WI38 (cell line): Measurements from ENCODE around the gene TACC3.

Source experiments
- H3K4me3 ChIP-seq: 2 replicates; pipeline ENCODE4 v1.5.1; 2011; ENCODE audit warnings: low read depth, mild to moderate bottlenecking, control low read depth, low read length
- TF ChIP-seq, protein P1 (sequence below): IDR thresholded peaks from 2 replicates; pipeline ENCODE4 v1.5.1; 2012; ENCODE audit warnings: low read depth, mild to moderate bottlenecking, control low read depth, low read length

TACC3 gene

DNA sequence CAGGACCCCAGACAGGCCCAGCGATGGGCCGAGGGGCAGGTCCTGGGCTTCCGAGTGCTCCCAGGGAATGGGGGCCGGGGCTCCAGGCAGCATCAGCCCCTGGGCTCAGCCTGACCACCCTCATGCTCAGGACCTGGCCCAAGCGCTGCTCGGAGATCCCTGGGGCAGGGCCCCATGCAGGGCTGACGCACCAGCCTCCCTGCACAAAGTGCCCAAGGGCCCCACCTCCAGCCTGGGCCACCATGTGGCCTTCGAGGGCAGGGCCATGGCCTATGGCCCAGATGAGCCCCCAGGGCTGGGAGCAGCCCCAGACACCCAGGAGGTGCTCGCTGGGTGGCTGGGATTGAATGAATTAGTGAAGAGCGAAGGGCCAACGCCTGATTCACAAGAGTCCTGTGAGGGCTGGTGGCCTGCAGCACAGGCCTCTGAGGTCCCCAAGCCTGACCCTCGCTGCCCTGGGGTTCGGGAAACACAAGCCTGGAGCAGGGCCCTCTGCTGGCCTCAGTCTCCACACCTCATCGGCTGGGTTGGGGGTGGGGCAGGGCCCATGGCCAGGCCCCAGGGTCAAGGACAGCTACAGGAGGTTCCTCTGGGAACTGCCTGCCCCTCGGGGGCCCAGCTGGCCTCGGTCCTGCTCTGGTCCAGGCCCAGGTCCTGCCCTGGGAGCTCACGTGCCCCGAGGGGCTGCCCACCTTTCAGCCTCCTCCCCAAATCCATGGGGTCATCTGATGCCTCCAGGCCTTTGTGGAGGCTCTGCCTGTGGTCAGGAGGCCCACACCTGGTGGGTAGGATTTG, 58.5 kb downstream of the TACC3 start:
- H3K4me3 ChIP-seq, result no peak overlapping the region
- TF ChIP-seq, protein P1, sequence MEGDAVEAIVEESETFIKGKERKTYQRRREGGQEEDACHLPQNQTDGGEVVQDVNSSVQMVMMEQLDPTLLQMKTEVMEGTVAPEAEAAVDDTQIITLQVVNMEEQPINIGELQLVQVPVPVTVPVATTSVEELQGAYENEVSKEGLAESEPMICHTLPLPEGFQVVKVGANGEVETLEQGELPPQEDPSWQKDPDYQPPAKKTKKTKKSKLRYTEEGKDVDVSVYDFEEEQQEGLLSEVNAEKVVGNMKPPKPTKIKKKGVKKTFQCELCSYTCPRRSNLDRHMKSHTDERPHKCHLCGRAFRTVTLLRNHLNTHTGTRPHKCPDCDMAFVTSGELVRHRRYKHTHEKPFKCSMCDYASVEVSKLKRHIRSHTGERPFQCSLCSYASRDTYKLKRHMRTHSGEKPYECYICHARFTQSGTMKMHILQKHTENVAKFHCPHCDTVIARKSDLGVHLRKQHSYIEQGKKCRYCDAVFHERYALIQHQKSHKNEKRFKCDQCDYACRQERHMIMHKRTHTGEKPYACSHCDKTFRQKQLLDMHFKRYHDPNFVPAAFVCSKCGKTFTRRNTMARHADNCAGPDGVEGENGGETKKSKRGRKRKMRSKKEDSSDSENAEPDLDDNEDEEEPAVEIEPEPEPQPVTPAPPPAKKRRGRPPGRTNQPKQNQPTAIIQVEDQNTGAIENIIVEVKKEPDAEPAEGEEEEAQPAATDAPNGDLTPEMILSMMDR, result no peak

DNA sequence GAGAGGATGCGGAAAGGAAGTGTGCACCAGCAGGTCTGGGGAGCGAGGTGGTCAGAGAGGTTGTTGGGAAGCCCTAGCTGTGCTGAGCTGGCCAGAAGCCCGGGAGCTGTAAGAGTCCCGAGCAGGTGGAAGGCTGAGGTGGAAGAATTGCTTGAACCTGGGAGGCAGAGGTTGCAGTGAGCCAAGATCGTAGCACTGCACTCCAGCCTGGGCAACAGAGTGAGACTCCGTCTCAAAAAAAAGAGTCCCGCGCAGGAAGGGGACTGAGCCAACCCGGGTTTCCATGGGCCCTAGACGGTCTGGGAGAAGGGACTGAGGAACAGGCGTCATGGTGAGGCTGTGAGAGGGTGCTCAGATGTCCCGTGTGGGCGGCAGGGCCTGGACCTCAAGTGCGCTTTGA, 59.1 kb downstream of the TACC3 start:
- no peak overlapping the region for H3K4me3 ChIP-seq
- TF ChIP-seq, protein P1, result no peak

DNA sequence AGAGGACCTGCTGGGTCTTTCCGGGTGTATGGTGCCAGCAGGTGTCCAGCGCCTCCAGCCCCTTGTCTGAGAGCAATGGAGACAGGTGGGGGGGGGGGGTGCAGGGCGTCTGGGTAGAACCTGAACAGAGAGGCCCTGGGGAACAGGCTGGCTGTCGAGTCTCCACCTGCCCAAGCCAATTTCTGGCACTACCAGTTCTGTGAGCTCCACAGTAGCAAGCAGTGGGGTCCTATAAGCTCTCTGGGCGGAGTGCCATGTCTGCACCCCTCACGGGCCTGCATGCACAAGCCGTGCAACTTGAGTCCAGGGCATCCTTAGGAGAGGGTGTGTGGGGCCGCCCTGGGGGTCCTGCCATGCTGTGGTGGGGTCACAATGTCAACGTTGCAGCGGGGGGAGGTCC, 61.7 kb downstream of the TACC3 start:
- TF ChIP-seq, protein P1, result no peak
- no peak overlapping the region for H3K4me3 ChIP-seq

DNA sequence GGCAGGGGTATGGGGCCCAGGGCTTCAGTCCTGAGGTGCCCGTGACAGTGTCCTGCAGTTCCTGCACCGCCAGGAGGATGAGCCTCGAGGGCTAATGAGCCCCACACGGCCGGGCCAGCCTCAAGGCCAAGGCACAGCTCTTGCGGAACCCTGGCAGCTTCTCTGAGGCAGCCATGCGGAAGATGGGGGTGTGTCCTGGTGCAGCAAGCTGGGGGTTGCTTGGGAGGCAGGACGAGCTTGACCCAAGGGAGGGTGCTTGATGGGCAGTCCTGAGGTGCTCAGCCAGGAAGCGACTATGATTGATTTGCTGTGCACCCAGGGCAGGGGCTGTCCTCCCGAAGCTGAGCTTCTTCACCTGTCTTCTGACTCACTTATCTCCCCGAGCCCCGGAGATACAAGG, 62.6 kb downstream of the TACC3 start:
- TF ChIP-seq, protein P1, result no peak
- H3K4me3 ChIP-seq, result no peak overlapping the region

DNA sequence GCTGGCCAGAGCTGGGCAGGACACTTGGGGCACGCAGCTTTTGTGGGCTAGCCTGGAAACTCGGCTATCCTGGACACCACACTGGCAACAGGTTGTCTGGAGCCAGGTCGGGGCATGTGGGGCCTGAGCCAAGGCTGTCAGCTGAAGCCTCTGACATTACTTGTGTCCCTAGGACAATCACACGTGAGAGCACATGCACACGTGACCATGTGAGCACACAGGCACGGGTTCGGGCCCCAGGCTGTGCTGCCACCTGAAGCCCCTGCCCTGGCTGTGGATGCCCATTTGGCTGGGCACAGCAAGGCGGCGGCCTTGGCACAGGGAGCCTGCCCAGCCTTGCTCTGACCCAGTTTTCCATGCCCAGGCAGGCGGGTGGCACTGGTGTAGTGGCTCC, 63.1 kb downstream of the TACC3 start:
- H3K4me3 ChIP-seq, result no peak overlapping the region
- TF ChIP-seq, protein P1, result no peak

DNA sequence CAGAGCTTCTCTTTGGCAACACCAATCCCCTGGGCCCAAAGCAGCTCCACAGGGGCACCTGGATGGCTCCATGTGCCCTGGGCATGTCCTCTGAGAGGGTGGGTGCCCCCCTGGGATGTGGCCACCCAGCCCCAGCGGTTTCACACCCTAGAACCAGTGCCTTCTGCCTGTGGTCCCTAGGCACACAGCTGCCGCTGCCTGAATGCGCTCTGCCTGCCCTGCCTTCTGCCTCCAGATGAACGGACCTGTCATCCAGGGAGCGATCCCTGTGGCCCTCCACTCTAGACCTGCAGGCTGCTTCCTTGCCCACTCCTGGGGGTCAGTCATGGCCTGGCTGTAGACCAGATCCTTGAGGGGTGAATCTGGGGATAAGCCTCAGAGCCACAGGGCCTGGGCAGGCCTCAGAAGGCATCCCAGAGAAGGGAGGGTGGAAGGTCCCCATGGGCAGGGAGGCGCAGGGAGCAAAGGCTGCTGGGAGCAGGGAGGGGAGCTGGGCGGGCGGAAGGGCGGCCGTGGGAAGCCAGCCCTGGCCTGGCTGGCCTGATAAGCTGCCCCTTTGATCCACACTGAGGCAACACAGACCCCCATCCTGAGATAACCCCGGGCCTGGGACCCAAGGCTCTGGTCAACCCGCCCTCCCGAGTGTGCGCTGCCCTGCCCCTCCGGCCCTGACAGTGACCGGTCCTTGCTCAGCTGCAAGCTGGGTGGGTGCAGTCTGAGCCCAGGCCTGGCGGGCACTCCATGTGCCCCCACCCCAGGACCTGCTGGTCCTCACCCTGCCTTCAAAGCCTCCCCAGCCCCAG, 63.7 kb downstream of the TACC3 start:
- no peak overlapping the region for H3K4me3 ChIP-seq
- TF ChIP-seq, protein P1, result no peak

DNA sequence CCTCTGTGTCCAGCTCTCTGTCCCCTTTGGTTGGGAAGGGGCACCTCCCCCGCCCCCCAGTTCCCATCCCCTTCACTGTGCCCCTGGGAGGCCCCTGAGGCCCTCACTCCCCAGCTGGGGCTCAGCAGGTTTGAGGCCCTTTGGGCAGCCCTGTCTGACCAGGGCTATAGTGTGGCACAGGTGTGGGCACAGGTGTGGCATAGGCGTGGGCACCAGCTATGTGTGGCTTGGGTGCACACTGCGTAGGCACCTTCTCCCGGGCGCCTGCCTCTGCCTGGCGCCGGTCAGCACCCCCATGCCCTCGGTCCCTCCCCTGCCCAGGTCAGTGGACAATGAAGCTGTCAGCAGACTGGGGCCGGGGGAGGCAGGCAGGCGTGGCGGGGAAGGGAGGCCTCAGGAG, 64.3 kb downstream of the TACC3 start:
- no peak overlapping the region for H3K4me3 ChIP-seq
- TF ChIP-seq, protein P1, result no peak
